Caco-2 (cell line): ENCODE data around the gene FCHSD1. TPM values are rescaled to one million over a fixed set of nuclear protein-coding genes. Genes with fewer than 3 reads are reported as not detected.

ENCODE experiments used
- BruUV-seq: library from RNA; stranded (reverse); fragments of 400-500 nt; replicated peaks from 2 replicates; lab custom pipeline; 2021; lab: Mats Ljungman, UMichigan
- CTCF ChIA-PET: fragments of 300-600 bp; sonication (Branson Sonifier 250); formaldehyde crosslinking; loops from one replicate; lab custom pipeline; 2022; ENCODE audit warnings: antibody characterized with exemption; lab: Charles Lee
- POLR2A ChIA-PET: fragments of 300-600 bp; sonication (Branson Sonifier 250); formaldehyde crosslinking; loops from one replicate; lab custom pipeline; 2022; ENCODE audit warnings: antibody characterized with exemption; lab: Charles Lee
- DNase-seq, 2 experiments: peaks; one replicate each; pipeline versions ENCODE4 v3.0.0 to v3.0.0-alpha.2; 2020 to 2022
- H3K27me3 ChIP-seq: replicated peaks from 2 replicates; pipeline ENCODE4 v1.6.0; 2011; ENCODE audit warnings: low read length; ENCODE audit not compliant: control insufficient read depth, insufficient read depth
- H3K36me3 ChIP-seq: 2 replicates; pipeline ENCODE4 v1.5.1; 2011; ENCODE audit warnings: low read length; ENCODE audit not compliant: control insufficient read depth, insufficient read depth
- H3K4me1 ChIP-seq: fragments of 250-450 bp; sonication (Bioruptor Pico); 2 replicates; pipeline ENCODE4 v1.5.1; 2020; ENCODE audit warnings: mild to moderate bottlenecking
- H3K4me3 ChIP-seq: 2 replicates; pipeline ENCODE4 v1.5.1; 2011; ENCODE audit warnings: low read depth, mild to moderate bottlenecking, control low read depth, low read length
- H3K9me3 ChIP-seq: fragments of 250-450 bp; sonication (Bioruptor Pico); 2 replicates; pipeline ENCODE4 v1.5.1; 2020; ENCODE audit warnings: mild to moderate bottlenecking, moderate library complexity
- H3K27ac Mint-ChIP-seq: one replicate; pipeline ENCODE4 v1.8.0; 2022; ENCODE audit warnings: mixed read lengths; ENCODE audit not compliant: unreplicated experiment
- H3K27me3 Mint-ChIP-seq: one replicate; pipeline ENCODE4 v1.8.0; 2022; ENCODE audit warnings: mixed read lengths; ENCODE audit not compliant: insufficient read depth, unreplicated experiment
- H3K36me3 Mint-ChIP-seq: one replicate; pipeline ENCODE4 v1.8.0; 2022; ENCODE audit warnings: mild to moderate bottlenecking, mixed read lengths; ENCODE audit not compliant: insufficient read depth, unreplicated experiment
- H3K4me1 Mint-ChIP-seq: one replicate; pipeline ENCODE4 v1.8.0; 2022; ENCODE audit warnings: low read depth, mixed read lengths; ENCODE audit not compliant: unreplicated experiment
- H3K4me3 Mint-ChIP-seq: one replicate; pipeline ENCODE4 v1.8.0; 2022; ENCODE audit warnings: mild to moderate bottlenecking, moderate library complexity, mixed read lengths; ENCODE audit not compliant: unreplicated experiment
- H3K9me3 Mint-ChIP-seq: one replicate; pipeline ENCODE4 v1.8.0; 2022; ENCODE audit warnings: mixed read lengths; ENCODE audit not compliant: unreplicated experiment
- CTCF ChIP-seq, 2 experiments: fragments of 200-600 bp in 1 of 2; IDR thresholded peaks; 1 replicate in 1 of 2; 2 replicates in 1 of 2; pipeline versions ENCODE4 v1.5.1 to v1.8.0; 2011 to 2022; ENCODE audit warnings: antibody characterized with exemption in 1 of 2, control low read depth in 1 of 2, inconsistent platforms in 1 of 2, low read depth in 1 of 2, low read length in 1 of 2, mild to moderate bottlenecking in 1 of 2, moderate library complexity in 1 of 2; ENCODE audit not compliant: insufficient read depth in 1 of 2, severe bottlenecking in 1 of 2, unreplicated experiment in 1 of 2
- intact Hi-C: fragments of 100-400 bp; cut with micrococcal nuclease; formaldehyde crosslinking; loops from one replicate; pipeline ENCODE4 v1.10.0; 2022; ENCODE audit not compliant: unreplicated experiment
- total RNA-seq: library from RNA; stranded (reverse); gene quantifications from 2 replicates; pipeline ENCODE4 v1.2.3, GENCODE V29; 2022

FCHSD1 gene
- total RNA-seq, 1 experiment from 2014 or later, result 25.0 TPM

DNA sequence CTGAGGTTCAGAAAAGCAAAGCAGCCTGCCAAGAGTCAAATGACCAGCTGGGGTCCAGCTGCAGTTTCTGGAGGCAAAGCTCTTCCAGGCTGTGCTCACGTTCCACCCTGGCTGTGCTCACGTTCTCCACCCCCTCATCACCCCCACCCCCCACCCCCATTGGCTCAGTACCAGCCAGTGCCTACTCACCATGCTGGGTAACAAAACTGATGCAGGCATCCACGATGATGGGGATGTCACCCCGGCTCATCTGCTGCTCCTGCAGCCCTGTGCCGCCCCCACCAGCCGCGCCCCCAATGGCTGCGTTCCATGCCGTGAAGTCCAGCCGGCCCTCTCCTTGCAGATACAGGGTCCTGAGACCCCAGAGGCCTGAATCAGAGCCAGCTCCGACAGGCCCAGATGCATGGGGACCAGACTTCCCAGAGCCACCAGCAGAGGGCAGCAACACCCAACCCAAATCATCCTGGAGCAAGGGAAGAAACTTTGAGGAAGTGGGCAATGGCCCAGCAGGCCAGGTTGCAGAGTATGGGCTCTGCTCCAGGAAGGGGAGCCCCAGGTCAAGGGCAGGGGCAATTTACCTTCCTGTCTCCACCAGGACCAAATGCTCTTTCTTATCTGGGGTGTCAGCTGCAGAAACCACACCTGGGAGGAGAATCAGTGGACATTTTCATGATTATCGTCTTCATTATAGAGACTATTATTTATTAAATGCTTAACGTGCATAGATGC, 13.7 kb upstream of the FCHSD1 start:
- Histone ChIP-seq H3K9me3 (no peaks in the 10 kb centered on the region), H3K4me3 (no peak overlapping the region), H3K4me1 (no peaks in the 10 kb centered on the region), H3K27me3 (no peaks in the 10 kb centered on the region), H3K36me3 (no peaks in the 10 kb centered on the region)
- Mint-ChIP-seq H3K27me3 (no peaks in the 10 kb centered on the region), H3K4me3 (no peak overlapping the region), H3K27ac (no peak overlapping the region), H3K36me3 (no peaks in the 10 kb centered on the region), H3K9me3 (no peaks in the 10 kb centered on the region), H3K4me1 (no peaks in the 10 kb centered on the region)
- TF ChIP-seq CTCF (IDR thresholded peaks at IDR 0.05; ENCODE audit: insufficient read depth in 1 of 2, low read depth in 1 of 2, low read length in 1 of 2, severe bottlenecking in 1 of 2, unreplicated experiment in 1 of 2), result peak; percentile 85 to 94
- ChIA-PET POLR2A (no interaction called here), CTCF (interaction anchor here (0.5 to 1.4 kb wide), 6 partner anchors 10 to 349 kb away, joined by 3 to 7 read pairs (median 4); partner anchors contain the start of gene DELE1)
- DNase-seq, result peak; percentile 76 to 84
- intact Hi-C loops, result loop anchor here (1.0 to 2.0 kb wide), 5 partner anchors 12 to 295 kb away; no protein-coding TSS in a partner anchor
- no TSS peak for BruUV-seq

GRCh38 chr5:141663506-141663905, 12.3 kb upstream of the FCHSD1 start:
- no peak for DNase-seq
- H3K4me3 ChIP-seq, result no peak overlapping the region
- H3K36me3 ChIP-seq, result no peaks in the 10 kb centered on the region
- POLR2A ChIA-PET, result no interaction called here
- H3K27me3 ChIP-seq, result no peaks in the 10 kb centered on the region
- Mint-ChIP-seq H3K27me3 (no peaks in the 10 kb centered on the region), H3K36me3 (no peaks in the 10 kb centered on the region), H3K9me3 (no peaks in the 10 kb centered on the region), H3K4me1 (no peaks in the 10 kb centered on the region), H3K27ac (no peak overlapping the region), H3K4me3 (no peak overlapping the region)
- no peaks in the 10 kb centered on the region for H3K4me1 ChIP-seq
- no peak for TF ChIP-seq CTCF (IDR thresholded peaks at IDR 0.05; ENCODE audit: insufficient read depth in 1 of 2, low read depth in 1 of 2, low read length in 1 of 2, severe bottlenecking in 1 of 2, unreplicated experiment in 1 of 2)
- no peaks in the 10 kb centered on the region for H3K9me3 ChIP-seq
- no TSS peak for BruUV-seq
- CTCF ChIA-PET, result no interaction called here
- intact Hi-C loops, result no loop called here

GRCh38 chr5:141662028-141662427, 10.8 kb upstream of the FCHSD1 start:
- BruUV-seq, result no TSS peak
- no peaks in the 10 kb centered on the region for H3K9me3 Mint-ChIP-seq
- no peak for DNase-seq
- Histone ChIP-seq H3K36me3 (no peaks in the 10 kb centered on the region), H3K9me3 (no peaks in the 10 kb centered on the region), H3K4me3 (no peak overlapping the region), H3K4me1 (no peaks in the 10 kb centered on the region), H3K27me3 (no peaks in the 10 kb centered on the region)
- H3K27ac Mint-ChIP-seq, result no peak overlapping the region
- no peaks in the 10 kb centered on the region for H3K4me1 Mint-ChIP-seq
- H3K36me3 Mint-ChIP-seq, result no peaks in the 10 kb centered on the region
- ChIA-PET CTCF (no interaction called here), POLR2A (no interaction called here)
- intact Hi-C loops, result no loop called here
- TF ChIP-seq CTCF (IDR thresholded peaks at IDR 0.05; ENCODE audit: insufficient read depth in 1 of 2, low read depth in 1 of 2, low read length in 1 of 2, severe bottlenecking in 1 of 2, unreplicated experiment in 1 of 2), result no peak
- no peak overlapping the region for H3K4me3 Mint-ChIP-seq
- H3K27me3 Mint-ChIP-seq, result peaks cover 1% of the 10 kb centered on the region
